GM19035 (cell line): ENCODE measurements around the gene C12orf57.

Source experiments
- ATAC-seq: cut with Tn5 transposase; IDR thresholded peaks from one replicate; pipeline ENCODE4 v1.9.1; 2021; ENCODE audit not compliant: unreplicated experiment

The C12orf57 gene

GRCh38 chr12:6987956-6988553 is 44.2 kb downstream of the C12orf57 start:
- ATAC-seq, result no peak
